Fibroblast of gingiva (primary cell): Measurements from ENCODE around the gene SLC25A21.

Experiments used
- DNase-seq: peaks from one replicate; pipeline ENCODE4 v3.0.0-alpha.2; 2011; ENCODE audit warnings: low read depth

Gene SLC25A21

GRCh38 chr14:36662543-36663403 is 509.6 kb downstream of the SLC25A21 start:
- DNase-seq: peak; percentile 88

DNA sequence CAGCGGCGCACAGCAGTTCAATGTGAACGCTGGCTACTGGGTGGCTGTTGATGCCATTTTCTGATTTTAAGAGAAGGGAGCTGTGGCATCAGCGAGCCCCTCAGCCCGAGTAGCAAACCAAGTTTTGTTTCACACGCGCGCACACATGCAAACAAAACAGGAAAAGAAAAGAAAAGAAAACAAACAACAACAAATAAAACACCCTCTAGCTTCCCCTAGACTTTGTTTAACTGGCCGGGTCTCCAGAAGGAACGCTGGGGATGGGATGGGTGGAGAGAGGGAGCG is 510.2 kb downstream of the SLC25A21 start:
- DNase-seq: no peak

DNA sequence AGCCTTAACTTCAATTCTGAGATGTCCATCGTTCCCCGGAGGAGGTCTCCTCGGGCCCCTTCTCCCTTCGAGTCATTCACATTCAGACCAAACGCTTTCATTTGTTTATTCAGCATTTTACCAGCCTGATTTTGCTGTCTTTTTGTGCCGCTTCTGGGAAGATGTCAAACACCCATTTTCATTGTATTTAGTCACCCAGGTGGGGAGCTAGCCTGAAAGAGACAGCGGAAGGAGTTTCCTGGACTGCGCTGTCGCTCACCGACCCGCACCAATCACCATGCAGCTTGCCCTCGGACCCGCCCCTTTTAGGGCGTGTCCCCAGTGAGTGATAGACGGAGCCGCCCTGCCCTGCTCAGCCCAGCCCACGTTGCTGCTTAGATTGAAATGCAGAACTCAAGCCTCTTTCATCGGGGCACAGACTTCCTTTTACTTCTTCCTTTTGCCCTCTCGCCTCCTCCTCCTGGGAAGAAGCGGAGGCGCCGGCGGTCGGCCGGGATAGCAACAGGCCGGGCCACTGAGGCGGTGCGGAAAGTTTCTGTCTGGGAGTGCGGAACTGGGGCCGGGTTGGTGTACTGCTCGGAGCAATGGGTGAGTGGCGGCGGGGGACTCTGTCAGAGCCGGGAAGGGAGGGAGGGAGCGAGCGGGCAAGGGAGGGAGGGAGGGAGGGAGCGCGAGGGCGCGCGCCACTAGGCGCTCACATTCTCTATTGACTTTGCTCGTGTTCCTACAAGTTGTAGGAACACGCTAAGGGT is 510.7 kb downstream of the SLC25A21 start, which contains the start of gene PAX9:
TSS of gene PAX9 (plus strand) at position 355 of the 752 bp plus-strand sequence. CDS start at position 585, 230 bp downstream.
- DNase-seq: peak; percentile 97

DNA sequence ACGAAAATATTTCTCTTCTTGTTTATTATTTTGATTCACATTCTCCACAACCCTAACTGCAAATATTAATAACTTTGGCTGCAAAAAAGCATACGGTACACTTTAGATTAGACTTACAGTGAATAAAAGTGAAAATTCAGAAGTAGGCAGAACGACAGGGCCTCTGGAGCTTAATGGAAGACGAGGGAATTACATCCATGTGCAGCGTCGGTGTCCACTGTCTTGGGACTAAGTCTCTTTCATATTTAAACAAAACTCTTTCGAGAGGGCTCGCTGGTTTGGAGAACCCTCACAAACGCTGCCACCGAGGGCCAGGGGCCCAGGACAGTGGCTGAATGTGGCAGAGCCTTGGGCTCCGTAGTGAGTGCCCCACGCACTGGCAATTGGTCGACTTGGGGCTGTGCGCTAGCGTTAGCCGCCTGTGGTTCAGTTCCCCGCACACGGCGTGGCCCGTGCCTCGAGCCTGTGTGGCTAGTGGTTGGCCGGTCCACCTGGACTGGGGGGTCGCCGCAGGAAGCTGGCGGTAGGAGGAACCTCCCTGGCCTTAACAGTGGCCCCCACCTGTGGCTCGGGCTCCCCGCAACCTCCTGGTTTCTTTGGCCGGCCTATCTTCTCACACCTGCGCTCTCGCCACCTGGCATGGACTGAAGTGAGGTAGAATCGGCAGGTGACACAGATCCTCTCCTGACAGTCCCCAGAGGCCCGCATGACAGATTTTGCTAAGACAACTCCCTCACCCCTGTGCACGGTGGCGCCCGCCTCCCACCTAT is 511.5 kb downstream of the SLC25A21 start:
- no peak for DNase-seq

DNA sequence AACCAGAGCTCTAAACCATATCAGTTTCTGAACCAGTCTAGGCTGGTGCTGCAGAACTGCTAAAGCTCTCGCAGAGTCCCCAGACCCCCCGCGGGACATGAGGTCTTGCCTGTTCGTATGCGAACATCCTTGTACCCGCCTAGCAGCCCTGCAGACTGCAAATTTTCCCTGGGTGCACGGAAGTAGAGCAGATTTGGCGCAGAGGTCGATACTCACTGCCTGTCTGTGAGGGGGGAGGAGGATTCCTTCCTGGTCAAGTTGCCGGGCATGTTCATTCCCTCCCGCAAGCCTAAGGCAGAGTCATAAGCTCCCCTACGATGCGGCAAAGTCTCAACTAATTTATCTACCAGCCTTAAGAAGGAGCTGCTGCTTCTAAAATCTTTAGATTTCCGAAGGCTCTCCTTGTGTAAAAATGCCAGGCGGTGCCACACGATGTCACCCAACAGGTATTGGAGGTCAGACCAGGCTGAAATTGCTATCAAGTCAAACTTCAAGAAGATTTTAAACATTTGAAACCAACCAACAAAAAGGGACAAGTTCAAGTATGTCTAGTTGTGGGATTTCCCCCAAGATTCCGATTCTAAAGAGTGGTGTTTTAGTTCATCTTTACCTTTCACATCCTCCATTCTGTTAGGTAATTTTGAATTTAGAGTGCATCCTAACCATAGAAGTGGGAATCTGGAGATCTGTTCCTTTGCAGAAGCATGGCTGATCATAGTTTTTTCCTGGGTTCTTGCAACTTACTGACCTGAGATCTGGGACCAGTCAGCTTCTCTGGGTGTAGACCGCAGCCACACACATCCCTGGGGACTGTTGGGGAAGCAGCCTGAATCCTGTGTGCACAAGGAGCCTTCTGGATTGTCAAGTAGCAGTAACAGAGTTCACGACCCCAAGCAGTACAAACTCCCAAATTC is 512.3 kb downstream of the SLC25A21 start:
- DNase-seq: peak; percentile 81

- DNase-seq: no peak
Measured at GRCh38 chr14:36659010-36659821, 513.2 kb downstream of the SLC25A21 start.

DNA sequence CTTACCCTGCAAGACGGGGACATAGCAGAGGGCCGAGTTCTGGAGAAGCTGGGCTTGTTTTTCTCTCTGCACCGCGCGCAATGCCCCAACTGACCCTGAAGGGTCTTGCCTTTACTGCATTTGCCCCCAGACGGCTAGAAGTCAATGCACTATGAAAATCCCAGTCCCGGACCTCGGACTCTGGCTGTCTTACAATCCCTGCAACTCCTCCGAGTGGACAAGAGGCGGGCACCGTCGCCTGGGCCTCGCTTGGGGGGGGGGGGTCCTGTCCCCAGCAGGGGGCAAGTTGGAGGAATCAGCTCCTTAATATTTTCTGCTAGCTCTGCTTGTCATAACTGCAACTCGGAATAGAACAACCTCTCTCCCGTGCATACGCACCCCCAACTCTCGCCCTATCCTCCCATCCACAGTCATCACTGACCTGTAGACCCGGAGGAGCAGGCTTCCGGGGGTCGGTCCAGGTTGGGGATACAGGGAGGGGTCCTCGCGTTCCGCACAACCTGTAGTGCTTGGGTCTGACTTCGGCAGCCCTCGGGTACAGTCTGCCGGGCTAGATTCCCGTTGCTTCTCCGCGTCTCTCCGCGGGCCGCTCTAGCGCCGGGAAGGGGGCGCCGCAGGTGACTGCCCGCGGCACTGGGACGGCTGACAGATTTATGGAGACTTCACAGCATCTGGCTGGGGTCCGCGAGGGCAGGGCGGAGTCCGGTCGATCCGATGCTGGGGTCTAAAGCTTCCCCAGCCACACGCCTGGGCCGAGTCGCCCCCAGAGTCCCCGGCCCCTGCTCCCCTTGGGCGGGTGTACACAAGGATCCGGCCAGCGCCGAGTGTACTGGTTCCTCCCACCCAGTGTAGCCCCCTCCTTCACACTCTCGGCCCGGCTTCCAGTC is 514.0 kb downstream of the SLC25A21 start:
- DNase-seq: no peak

GRCh38 chr14:36657399-36658122 is 514.8 kb downstream of the SLC25A21 start:
- peak; percentile 94 for DNase-seq

DNA sequence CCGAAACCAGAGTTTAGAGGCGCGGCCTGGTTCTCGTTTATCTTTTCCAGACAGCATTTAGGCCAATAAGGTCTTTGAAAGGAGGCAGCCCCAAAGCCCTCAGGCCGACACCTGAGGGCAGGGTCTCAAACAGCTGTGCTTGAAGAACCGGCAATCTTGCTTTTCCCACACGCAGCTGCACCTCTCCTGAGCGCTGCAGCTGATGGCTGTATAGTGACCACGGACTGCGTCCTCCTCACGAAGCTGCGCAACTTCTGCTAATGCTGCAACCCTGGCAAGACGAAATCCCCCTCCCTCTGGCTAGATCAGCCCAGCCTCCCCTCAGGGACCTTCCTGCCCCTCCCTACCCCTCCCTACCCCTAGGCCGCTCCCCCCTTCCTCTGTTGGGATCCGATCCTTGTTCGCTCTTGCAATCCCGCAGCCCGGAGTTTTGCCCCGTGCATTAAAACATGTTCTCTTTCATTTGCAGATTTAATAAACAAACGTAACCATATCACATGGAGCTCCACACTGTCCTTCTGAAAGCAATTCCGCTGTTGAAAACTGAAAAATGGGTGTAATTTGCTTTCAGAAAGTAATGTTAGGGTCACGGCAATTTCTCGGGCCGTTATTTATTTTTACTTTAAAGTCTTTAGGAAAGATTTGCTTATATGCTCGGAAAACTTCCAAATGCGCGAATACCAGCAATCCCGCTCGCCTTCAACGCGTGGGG is 515.6 kb downstream of the SLC25A21 start:
- peak; percentile 95 for DNase-seq

DNA sequence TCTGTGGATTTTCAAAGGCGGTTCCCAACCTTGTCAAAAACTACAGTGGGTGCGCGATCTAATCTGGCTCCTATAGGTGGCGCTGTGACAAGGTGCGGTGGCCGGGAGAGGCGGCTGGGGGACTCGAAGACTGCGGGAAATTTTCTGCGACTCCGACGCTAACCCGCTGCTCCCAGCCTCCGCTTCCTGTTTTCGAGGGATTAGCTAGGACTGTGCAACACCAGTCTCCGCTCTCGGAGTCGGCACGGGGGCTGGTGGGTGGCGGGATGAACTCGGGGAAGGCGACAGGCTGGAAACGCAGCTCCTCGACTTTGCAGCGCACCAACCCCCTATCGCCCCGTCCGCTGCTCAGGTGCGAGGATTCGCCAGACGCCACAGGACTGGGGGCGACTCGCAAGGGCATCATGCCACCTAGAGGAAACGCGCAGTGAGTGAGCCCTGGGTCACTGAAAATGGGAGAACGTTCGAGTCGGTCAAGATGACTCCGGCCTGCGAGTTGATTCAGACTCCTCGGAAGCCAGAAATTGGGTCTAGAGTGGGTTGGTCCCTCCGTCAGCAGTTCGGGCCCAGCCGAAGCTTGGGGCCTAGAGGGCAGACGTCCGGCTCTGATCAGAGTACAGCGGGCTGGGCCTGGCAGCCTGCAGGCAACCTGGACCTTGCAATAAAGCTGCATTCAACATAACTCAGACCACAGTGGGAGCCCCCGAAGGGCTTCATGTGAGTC is 516.3 kb downstream of the SLC25A21 start:
- DNase-seq: peak; percentile 66

DNA sequence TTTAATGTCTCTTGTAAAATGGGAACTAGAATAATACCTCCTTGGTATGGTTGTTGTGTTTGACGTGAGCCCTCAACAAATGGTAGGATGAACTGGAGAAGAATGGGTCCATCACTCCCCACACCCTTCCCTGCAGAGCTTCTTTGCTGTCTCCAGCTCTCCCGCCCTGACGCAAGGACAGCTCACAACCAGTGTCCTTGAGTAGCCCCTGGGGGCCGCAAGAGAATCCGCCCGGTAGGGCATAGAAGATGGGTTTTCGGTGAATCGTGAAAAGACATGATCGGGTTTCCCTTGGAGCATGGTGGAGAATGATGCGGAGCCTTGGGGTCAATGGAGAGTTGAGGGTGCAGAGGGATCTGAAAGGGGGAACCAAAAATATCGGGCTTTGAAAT is 516.8 kb downstream of the SLC25A21 start:
- no peak for DNase-seq

DNA sequence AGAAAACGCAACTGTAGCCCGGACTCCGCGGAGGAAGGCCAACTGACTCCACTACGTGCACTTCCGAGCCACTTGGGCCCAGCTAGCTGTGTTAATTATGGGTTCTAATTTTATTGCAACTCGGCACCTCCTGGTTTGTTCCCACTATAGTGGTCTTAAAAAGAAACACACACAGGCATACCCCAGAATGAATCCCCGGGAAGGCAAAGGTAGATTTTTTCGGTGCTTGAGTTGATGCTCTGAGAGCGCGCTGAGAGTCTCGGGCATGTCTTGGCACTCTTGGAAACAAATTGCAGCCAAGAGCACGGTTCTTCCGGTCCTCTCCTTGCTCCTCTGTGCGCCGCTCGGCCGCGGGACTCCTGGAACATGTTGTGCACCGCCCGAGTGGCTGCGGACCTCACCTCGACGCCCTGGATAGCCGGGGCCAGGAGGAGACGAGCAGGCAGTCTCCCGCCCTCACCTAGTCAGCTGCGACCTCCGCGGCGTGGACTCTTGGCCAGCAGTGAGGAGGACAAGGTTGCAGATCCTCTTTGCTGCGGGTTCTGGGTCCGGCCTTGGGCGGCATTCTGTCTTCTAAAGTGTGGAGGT is 517.5 kb downstream of the SLC25A21 start:
- DNase-seq: no peak

DNA sequence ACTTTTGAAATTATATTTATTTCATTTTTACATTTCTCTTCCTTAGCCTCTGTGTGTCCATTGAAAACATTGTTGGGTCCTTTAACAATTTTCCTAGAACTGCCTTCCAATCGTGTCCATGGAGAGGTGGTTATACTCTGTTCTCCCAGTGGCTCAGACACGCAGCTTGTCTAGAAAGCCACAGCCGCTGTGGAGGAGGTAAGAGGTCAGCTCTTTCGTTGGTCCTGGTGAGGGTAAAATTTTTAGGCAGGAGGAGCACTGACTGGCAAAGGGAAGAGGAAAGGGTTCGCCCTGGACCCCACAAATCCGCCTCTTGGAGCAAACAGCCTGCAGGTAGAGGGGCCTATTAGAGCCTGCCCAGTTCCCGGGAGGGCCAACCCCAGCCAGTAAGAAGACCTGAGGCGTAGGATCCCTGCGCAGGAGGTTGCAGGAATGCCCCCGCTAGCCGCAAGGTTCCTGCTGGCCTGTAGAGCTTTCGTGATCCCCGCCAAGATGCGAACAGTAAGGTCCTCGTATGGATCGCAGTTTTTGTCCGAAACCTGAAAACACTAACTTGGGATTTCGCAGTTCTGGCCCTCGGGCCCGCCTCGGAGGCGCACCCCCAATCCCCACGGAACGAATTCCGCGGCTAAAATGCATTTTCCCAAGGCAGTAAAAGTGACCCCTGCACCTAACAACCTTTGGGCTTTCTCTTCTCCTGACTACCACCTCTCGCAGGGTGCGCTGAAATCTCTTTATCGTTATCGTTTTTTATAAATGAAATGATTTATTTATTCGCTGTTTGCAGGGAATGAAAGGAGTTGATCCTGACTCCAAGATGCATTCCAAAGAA is 518.2 kb downstream of the SLC25A21 start:
- no peak for DNase-seq

- no peak for DNase-seq
Measured at GRCh38 chr14:36653413-36653812, 519.0 kb downstream of the SLC25A21 start.

DNA sequence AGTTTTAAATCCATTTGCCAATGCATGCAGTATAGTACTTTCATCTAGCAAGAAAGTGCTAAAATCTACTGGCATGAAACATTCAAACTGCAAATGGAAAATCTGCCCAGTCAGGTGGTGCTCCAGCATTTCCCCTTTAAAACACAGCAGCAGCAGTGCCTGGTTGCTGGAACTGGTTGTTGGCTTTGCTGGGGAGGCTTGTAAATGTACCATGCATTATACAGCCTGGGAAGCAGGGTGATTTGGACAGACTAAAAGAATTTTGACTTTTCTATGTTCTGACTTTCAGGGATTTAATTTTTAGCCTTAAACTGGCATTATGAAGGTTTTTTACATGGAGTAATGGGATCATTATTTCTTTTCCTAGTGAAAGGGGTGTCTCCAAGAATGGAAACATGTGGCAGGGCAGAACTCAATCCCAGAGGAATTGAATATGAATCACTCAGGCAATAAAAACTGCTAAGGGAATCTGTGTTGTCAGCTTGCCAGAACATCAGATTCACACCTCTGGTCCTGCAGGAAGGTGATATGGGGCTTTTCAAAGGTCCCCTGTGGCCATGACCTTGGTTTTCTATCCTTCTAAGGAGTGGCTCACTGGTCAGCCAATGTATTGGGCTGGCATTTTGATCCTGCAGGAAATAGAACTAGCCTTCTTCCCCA is 519.7 kb downstream of the SLC25A21 start:
- DNase-seq: no peak
